Sigmoid colon (tissue), 7 donors: Measurements from ENCODE around the gene RAB29. TPM values are rescaled to one million over a fixed set of nuclear protein-coding genes. Genes with fewer than 3 reads are reported as not detected.

ENCODE experiments used
- DNase-seq: peaks from one replicate; pipeline ENCODE4 v3.0.0-alpha.2; 2019
- H3K27ac ChIP-seq, 4 donors: fragments of 200-600 bp; sonication (generic); one replicate each; pipeline ENCODE4 v1.5.1; 2016 to 2019; ENCODE audit warnings: mild to moderate bottlenecking in 1 of 4
- H3K27me3 ChIP-seq, 3 donors: fragments of 200-600 bp; sonication (generic); one replicate each; pipeline ENCODE4 v1.5.1; 2019; ENCODE audit warnings: mild to moderate bottlenecking in 1 of 3
- H3K36me3 ChIP-seq, 4 donors: fragments of 200-600 bp; sonication (generic); one replicate each; pipeline ENCODE4 v1.5.1; 2016 to 2019
- H3K4me1 ChIP-seq, 4 donors: fragments of 200-600 bp; sonication (generic); one replicate each; pipeline ENCODE4 v1.5.1; 2017 to 2019
- H3K4me3 ChIP-seq, 4 donors: fragments of 200-600 bp; sonication (generic); one replicate each; pipeline ENCODE4 v1.5.1; 2017 to 2019; ENCODE audit warnings: mild to moderate bottlenecking in 2 of 4, moderate library complexity in 1 of 4
- H3K9me3 ChIP-seq, 4 donors: fragments of 200-600 bp in 3 of 4; sonication (generic) in 3 of 4; one replicate each; pipeline versions ENCODE4 v1.5.1 to v1.6.1; 2013 to 2019
- EP300 ChIP-seq, 4 donors: sonication (generic); formaldehyde crosslinking; IDR thresholded peaks; one replicate each; pipeline ENCODE4 v1.6.1; 2017; ENCODE audit warnings: antibody characterized with exemption in 4 of 4
- POLR2A ChIP-seq, 2 donors: fragments of 450-650 bp; IDR thresholded peaks; one replicate each; pipeline ENCODE4 v1.6.1; 2016; ENCODE audit warnings: antibody characterized with exemption in 2 of 2, mild to moderate bottlenecking in 2 of 2, moderate library complexity in 2 of 2
- POLR2AphosphoS5 ChIP-seq, 4 donors: sonication (generic); formaldehyde crosslinking; IDR thresholded peaks; one replicate each; pipeline ENCODE4 v1.6.1; 2017; ENCODE audit warnings: antibody characterized with exemption in 4 of 4
- WGBS, 2 donors: extraction: QIAGEN DNeasy Blood & Tissue Kit; methylation state at CpG; one replicate each; pipeline ENCODE4 v1.1.7; 2013; 5-methylcytosine and 5-hydroxymethylcytosine counted together
- intact Hi-C: fragments of 100-400 bp; cut with DNase I; formaldehyde crosslinking; loops from one replicate; pipeline ENCODE4 v1.15.1; 2023
- polyA plus RNA-seq, 3 donors: library from polyadenylated mRNA; stranded (reverse); fragments of 200-250 nt; gene quantifications; one replicate each; pipeline ENCODE4 v1.2.3, GENCODE V29; 2013
- total RNA-seq, 4 donors: library from RNA; depleted of rRNA; stranded (reverse); fragments of >200 nt; gene quantifications; one replicate each; pipeline ENCODE4 v1.1.0, GENCODE V29; 2016
- TF ChIP-seq, protein P1 (sequence below), 4 experiments: fragments of 450-650 bp in 3 of 4; fragments of 200-600 bp in 1 of 4; IDR thresholded peaks; one replicate each; pipeline ENCODE4 v1.5.1; 2016 to 2019; ENCODE audit warnings: antibody characterized with exemption in 4 of 4, mild to moderate bottlenecking in 3 of 4, moderate library complexity in 2 of 4
- donor health status: healthy with polysubstance abuse.
- donor health status: Bipolar disorder and iron deficiency.
- donor health status: healthy.

The RAB29 gene
- total and polyA plus RNA-seq, 7 donors = 6.9 to 28.5 (median 19.8) TPM

DNA sequence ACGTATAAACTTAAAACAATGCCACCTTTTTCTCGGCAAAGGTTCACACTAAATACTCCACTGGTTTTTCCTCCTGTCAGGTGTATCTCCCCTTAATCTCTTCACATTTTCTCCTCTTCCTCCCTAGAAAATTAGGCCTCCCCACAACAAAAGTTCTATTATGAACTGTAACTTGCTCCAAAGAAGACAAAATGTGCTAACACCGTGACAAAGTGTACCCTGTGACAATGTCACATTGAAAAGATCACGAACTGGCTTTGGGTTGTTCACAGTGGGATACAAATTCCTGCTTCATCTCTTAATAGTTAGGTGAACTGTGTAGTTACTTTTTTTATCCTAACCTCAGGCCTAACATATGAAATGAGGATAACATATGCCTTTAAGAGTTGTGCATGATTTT is 31.3 kb downstream of the RAB29 start:
- Histone ChIP-seq H3K4me1 (peaks cover 0 to 71% (median 58%) of the 10 kb centered on the region in 4 donors), H3K27ac (no peak overlapping the region), H3K4me3 (no peak overlapping the region), H3K27me3 (no peaks in the 10 kb centered on the region), H3K9me3 (no peaks in the 10 kb centered on the region), H3K36me3 (no peaks in the 10 kb centered on the region)
- intact Hi-C loops = no loop called here
- WGBS, 2 donors = 55 to 58% methylated on average over 4 of the region's 4 CpGs
- no peak for DNase-seq
- TF ChIP-seq EP300 (IDR thresholded peaks at IDR 0.05) = no peak
- TF ChIP-seq, protein P1, sequence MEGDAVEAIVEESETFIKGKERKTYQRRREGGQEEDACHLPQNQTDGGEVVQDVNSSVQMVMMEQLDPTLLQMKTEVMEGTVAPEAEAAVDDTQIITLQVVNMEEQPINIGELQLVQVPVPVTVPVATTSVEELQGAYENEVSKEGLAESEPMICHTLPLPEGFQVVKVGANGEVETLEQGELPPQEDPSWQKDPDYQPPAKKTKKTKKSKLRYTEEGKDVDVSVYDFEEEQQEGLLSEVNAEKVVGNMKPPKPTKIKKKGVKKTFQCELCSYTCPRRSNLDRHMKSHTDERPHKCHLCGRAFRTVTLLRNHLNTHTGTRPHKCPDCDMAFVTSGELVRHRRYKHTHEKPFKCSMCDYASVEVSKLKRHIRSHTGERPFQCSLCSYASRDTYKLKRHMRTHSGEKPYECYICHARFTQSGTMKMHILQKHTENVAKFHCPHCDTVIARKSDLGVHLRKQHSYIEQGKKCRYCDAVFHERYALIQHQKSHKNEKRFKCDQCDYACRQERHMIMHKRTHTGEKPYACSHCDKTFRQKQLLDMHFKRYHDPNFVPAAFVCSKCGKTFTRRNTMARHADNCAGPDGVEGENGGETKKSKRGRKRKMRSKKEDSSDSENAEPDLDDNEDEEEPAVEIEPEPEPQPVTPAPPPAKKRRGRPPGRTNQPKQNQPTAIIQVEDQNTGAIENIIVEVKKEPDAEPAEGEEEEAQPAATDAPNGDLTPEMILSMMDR (IDR thresholded peaks at IDR 0.05) = no peak
- no peak for TF ChIP-seq POLR2A (IDR thresholded peaks at IDR 0.05)
- TF ChIP-seq POLR2AphosphoS5 (IDR thresholded peaks at IDR 0.05) = no peak

DNA sequence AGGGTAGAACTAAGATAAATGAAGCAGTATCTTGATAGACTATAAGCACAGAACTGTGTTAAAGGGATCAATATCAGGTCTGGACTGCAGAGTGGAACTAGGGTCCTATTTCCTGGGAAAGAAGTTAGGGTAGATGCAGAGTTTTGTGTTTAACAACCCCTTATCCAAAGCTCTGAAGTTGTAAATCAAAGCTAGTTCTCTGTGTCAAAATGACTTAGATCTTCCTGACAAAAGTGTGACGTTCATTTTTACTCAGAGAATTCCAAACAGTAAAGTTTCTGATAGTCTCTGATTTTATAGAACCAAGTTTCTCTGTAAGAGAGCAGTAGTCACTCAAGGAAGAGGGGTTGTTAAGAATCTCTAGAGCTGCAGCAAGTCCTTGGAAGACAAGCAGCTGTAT is 33.6 kb downstream of the RAB29 start:
- 57 to 62% methylated on average over 1 of the region's 1 CpG for WGBS, 2 donors
- H3K4me1 ChIP-seq = peaks cover 0 to 66% (median 42%) of the 10 kb centered on the region in 4 donors
- H3K27me3 ChIP-seq = no peaks in the 10 kb centered on the region

DNA sequence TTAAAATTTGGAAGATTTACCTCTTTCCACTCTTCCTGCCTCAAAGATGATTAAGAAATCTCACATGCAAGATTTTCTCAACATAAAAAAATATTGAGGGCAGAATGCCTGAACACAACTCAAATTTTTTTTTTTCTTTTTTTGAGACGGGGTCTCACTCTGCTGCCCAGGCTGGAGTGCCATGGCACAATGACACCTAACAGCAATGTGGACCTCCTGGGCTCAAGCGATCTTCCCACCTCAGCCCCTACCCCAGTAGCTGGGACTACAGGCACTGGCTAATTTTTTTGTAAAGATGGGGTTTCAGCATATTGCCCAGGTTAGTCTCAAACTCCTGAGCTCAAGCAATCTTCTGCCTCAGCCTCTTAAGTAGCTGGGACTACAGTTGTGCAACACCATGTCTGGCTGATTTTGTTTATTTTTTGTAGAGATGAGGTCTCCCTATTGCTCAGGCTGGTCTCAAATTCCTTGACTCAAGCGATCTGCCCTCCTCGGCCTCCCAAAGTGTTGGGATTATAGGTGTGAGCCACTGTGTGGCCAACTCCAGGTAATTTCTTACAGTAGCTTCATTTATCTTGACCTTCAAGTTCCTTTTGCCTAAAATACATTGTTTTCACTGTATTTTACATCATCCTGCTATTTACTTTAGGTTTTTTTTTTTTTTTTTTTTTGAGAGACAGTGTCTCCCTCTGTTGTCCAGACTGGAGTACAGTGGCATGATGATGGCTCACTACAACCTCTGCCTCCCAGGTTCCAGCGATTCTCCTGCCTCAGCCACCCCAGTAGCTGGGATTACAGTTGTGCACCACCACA is 35.7 kb downstream of the RAB29 start:
- intact Hi-C loops = loop anchor here (10.0 kb wide), 1 partner anchor 705 kb away; no protein-coding TSS in a partner anchor
- Histone ChIP-seq H3K4me3 (no peak overlapping the region), H3K4me1 (peaks cover 0 to 60% (median 28%) of the 10 kb centered on the region in 4 donors), H3K36me3 (peaks cover 0 to 14% (median 0%) of the 10 kb centered on the region in 4 donors), H3K27me3 (no peaks in the 10 kb centered on the region), H3K27ac (no peak overlapping the region), H3K9me3 (no peaks in the 10 kb centered on the region)
- no peak for TF ChIP-seq EP300 (IDR thresholded peaks at IDR 0.05)
- no peak for TF ChIP-seq POLR2A (IDR thresholded peaks at IDR 0.05)
- TF ChIP-seq, protein P1 (IDR thresholded peaks at IDR 0.05) = no peak
- TF ChIP-seq POLR2AphosphoS5 (IDR thresholded peaks at IDR 0.05) = no peak
- 70 to 71% methylated on average over 5 of the region's 5 CpGs for WGBS, 2 donors
- no peak for DNase-seq

More for the DNA sequence above, 33.6 kb downstream of the RAB29 start:
- Histone ChIP-seq H3K36me3 (no peaks in the 10 kb centered on the region), H3K27ac (no peak overlapping the region), H3K9me3 (no peaks in the 10 kb centered on the region), H3K4me3 (no peak overlapping the region)
- TF ChIP-seq EP300 (IDR thresholded peaks at IDR 0.05) = no peak
- no peak for TF ChIP-seq POLR2AphosphoS5 (IDR thresholded peaks at IDR 0.05)
- TF ChIP-seq, protein P1 (IDR thresholded peaks at IDR 0.05) = no peak
- TF ChIP-seq POLR2A (IDR thresholded peaks at IDR 0.05) = no peak
- no peak for DNase-seq
- intact Hi-C loops = no loop called here

DNA sequence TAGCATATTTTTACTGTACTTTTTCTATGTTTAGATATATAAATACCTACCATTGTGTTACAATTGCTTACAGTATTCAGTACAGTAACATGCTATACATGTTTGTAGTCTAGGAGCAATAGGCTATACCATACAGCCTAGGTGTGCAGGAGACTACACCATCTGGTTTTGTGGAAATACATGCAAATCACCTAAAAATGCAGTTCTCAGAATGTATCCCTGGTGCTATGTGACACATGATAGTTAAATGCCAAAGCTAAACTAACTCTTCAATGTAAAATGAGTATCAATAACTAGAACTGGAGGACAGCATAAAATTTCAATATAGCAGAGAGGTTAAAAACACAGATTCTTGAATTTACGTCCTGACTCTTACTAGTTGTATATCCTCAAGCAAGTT is 40.1 kb downstream of the RAB29 start:
- Histone ChIP-seq H3K36me3 (peaks cover 0 to 14% (median 0%) of the 10 kb centered on the region in 4 donors), H3K9me3 (no peaks in the 10 kb centered on the region), H3K4me3 (no peak overlapping the region), H3K27ac (no peak overlapping the region), H3K4me1 (peaks cover 0 to 54% (median 12%) of the 10 kb centered on the region in 4 donors), H3K27me3 (no peaks in the 10 kb centered on the region)
- intact Hi-C loops = loop anchor here (10.0 kb wide), 1 partner anchor 710 kb away; no protein-coding TSS in a partner anchor
- TF ChIP-seq EP300 (IDR thresholded peaks at IDR 0.05) (no peak), POLR2A (IDR thresholded peaks at IDR 0.05) (no peak), POLR2AphosphoS5 (IDR thresholded peaks at IDR 0.05) (no peak)
- TF ChIP-seq, protein P1 (IDR thresholded peaks at IDR 0.05) = no peak
- no peak for DNase-seq
- WGBS, 2 donors = 87 to 94% methylated on average over 1 of the region's 1 CpG
